Activated CD4-positive, alpha-beta T cell treated with anti-CD3 and anti-CD28 coated beads for 36 hours (primary cell): ENCODE data around the gene TEKT1. TPM values are rescaled to one million over a fixed set of nuclear protein-coding genes. Genes with fewer than 3 reads are reported as not detected.

Experiments
- total RNA-seq, 2 experiments: library from RNA; stranded (reverse); gene quantifications; one replicate each; pipeline ENCODE4 v1.2.3, GENCODE V29; 2021

Gene TEKT1
- total RNA-seq, 2 experiments from 2014 or later: not detected

Other genes starting within 250 kb of the TEKT1 start
- gene KIAA0753, start 191.0 kb downstream of the TEKT1 start, total RNA-seq: 10 to 100 TPM; 17.1 to 24.9 TPM
- gene TXNDC17, start 190.7 kb downstream of the TEKT1 start, total RNA-seq: 100 to 1,000 TPM in 1 of 2 experiments, 10 to 100 TPM in 1; 52.4 to 122 TPM
- gene MED31, start 180.1 kb downstream of the TEKT1 start, total RNA-seq: 10 to 100 TPM; 17.7 to 24.5 TPM
- 1 to 10 TPM; 1.6 to 2.0 TPM for gene C17orf100, start 180.0 kb downstream of the TEKT1 start, total RNA-seq
- not detected for gene SLC13A5, start 118.4 kb downstream of the TEKT1 start, total RNA-seq
- gene XAF1, start 75.7 kb downstream of the TEKT1 start, total RNA-seq: 10 to 100 TPM; 47.7 to 48.6 TPM
- under 1 TPM; 0.19 to 0.27 TPM for gene FBXO39, start 55.5 kb downstream of the TEKT1 start, total RNA-seq
- gene ALOX12, start 164.3 kb upstream of the TEKT1 start, total RNA-seq: not detected
- 100 to 1,000 TPM; 112 to 145 TPM for gene RNASEK, start 180.9 kb upstream of the TEKT1 start, total RNA-seq
- gene BCL6B, start 191.3 kb upstream of the TEKT1 start, total RNA-seq: under 1 TPM; 0.27 to 0.46 TPM
- 1 to 10 TPM; 8.3 to 9.6 TPM for gene SLC16A13, start 204.3 kb upstream of the TEKT1 start, total RNA-seq
- 1 to 10 TPM; 1.2 to 1.5 TPM for gene SLC16A11, start 212.4 kb upstream of the TEKT1 start, total RNA-seq
- not detected for gene CLEC10A, start 248.5 kb upstream of the TEKT1 start, total RNA-seq